GM12892 (cell line): Measurements from ENCODE around the gene ELOVL6.

Source experiments
- DNase-seq: peaks from one replicate; pipeline ENCODE4 v3.0.0; 2011; ENCODE audit not compliant: insufficient read length
- FAIRE-seq: peaks from 2 replicates; lab custom pipeline; 2011; peaks lifted over from hg19 to GRCh38; lab: Jason Lieb, UNC
- POLR2A ChIP-seq: IDR thresholded peaks from 2 replicates; pipeline ENCODE4 v1.6.1; 2011; ENCODE audit warnings: low read depth, low read length, control low read depth
- POLR2AphosphoS5 ChIP-seq: IDR thresholded peaks from 2 replicates; pipeline ENCODE4 v1.6.1; 2011; ENCODE audit warnings: low read depth, low read length, control low read depth
- TAF1 ChIP-seq: IDR thresholded peaks from 2 replicates; pipeline ENCODE4 v1.6.1; 2011; ENCODE audit warnings: low read depth, mild to moderate bottlenecking, control low read depth, low read length, borderline replicate concordance

The ELOVL6 gene

GRCh38 chr4:110020646-110021443 is 177.6 kb downstream of the ELOVL6 start:
- FAIRE-seq (no peak), DNase-seq (no peak)
- TF ChIP-seq POLR2AphosphoS5 (no peak), TAF1 (no peak), POLR2A (no peak)

GRCh38 chr4:110020139-110020538 is 178.3 kb downstream of the ELOVL6 start:
- DNase-seq (no peak), FAIRE-seq (no peak)
- TF ChIP-seq TAF1 (no peak), POLR2A (no peak), POLR2AphosphoS5 (no peak)

GRCh38 chr4:110019153-110019552 is 179.3 kb downstream of the ELOVL6 start:
- TF ChIP-seq POLR2A (no peak), TAF1 (no peak), POLR2AphosphoS5 (no peak)
- no peak for FAIRE-seq
- DNase-seq: no peak

GRCh38 chr4:110014233-110014632 is 184.2 kb downstream of the ELOVL6 start:
- no peak for DNase-seq
- TF ChIP-seq TAF1 (no peak), POLR2A (no peak), POLR2AphosphoS5 (no peak)
- no peak for FAIRE-seq

- TF ChIP-seq POLR2A (no peak), POLR2AphosphoS5 (no peak), TAF1 (no peak)
- FAIRE-seq (no peak), DNase-seq (no peak)
These were observed 185.5 kb downstream of the ELOVL6 start for GRCh38 chr4:110012917-110013316.

GRCh38 chr4:110010797-110011196 is 187.6 kb downstream of the ELOVL6 start:
- no peak for FAIRE-seq
- TF ChIP-seq POLR2AphosphoS5 (no peak), POLR2A (no peak), TAF1 (no peak)

GRCh38 chr4:110009550-110009949 is 188.9 kb downstream of the ELOVL6 start:
- FAIRE-seq (no peak), DNase-seq (no peak)
- TF ChIP-seq POLR2A: no peak

More at GRCh38 chr4:110010797-110011196, 187.6 kb downstream of the ELOVL6 start:
- DNase-seq: no peak

- no peak for DNase-seq
- TF ChIP-seq POLR2AphosphoS5 (no peak), POLR2A (no peak)
- FAIRE-seq: no peak
These were observed 189.9 kb downstream of the ELOVL6 start for GRCh38 chr4:110008540-110008939.

GRCh38 chr4:110007217-110007616 is 191.2 kb downstream of the ELOVL6 start:
- no peak for FAIRE-seq
- TF ChIP-seq POLR2AphosphoS5 (no peak), TAF1 (no peak), POLR2A (no peak)
- DNase-seq: no peak

GRCh38 chr4:110005461-110006056 is 192.9 kb downstream of the ELOVL6 start:
- TF ChIP-seq POLR2AphosphoS5 (no peak), TAF1 (no peak), POLR2A (no peak)
- FAIRE-seq: peak; percentile 93
- DNase-seq: no peak

- no peak for FAIRE-seq
These were observed 193.9 kb downstream of the ELOVL6 start for GRCh38 chr4:110004556-110004955.

GRCh38 chr4:110003401-110004187 is 194.8 kb downstream of the ELOVL6 start:
- no peak for TF ChIP-seq POLR2AphosphoS5
- no peak for TF ChIP-seq POLR2A
- no peak for TF ChIP-seq TAF1
- FAIRE-seq: no peak
- no peak for DNase-seq

More at GRCh38 chr4:110004556-110004955, 193.9 kb downstream of the ELOVL6 start:
- DNase-seq: no peak
- TF ChIP-seq POLR2A (no peak), POLR2AphosphoS5 (no peak), TAF1 (no peak)
